ENCODE data around the gene D2HGDH. TPM values are rescaled to one million over a fixed set of nuclear protein-coding genes. Genes with fewer than 3 reads are reported as not detected.
A peak's percentile ranks its signal among the peaks of the same experiment; 100 is the strongest.

D2HGDH gene
- total and polyA plus RNA-seq, 2 of the 13 experiments (the other 11 are each of a cell fraction or from before 2014, with no cell fraction given): 19.2 to 20.3 TPM

DNA sequence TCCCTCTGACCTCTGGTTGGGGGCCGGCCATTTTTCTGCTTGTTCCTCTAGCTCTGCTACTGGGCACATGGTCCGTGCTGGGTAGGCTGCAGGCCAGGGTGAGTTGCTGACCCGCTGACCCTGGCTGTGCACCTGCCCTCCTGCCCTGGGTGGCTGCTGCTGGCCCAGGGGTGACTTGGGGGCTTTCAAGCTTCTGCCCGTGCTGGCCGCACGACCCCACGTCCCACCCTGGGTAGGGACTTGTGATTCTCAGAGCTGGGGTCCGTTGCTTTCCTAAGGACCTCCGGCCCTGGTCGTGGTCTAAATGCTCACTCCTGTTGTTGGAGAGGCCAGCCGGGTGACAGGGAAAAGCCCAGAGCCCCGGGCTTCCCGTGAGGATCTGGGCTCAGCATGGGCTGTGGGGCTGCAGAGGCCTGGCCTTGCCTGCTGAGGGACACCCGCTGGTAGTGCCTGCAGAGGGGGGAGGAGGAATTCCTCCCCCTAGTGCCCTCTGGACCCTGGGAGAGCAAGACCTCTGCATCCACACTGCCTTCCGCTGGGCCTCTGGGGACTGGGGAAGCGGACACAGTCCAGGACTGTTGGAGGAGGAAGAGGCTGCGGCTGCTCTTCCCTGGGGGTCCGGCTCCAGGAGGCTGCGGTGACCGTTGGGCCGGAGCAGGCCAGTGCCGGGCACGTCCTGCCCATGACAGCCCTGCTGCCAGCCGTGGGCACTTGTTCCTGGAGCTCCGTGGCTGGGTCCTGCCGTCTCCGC is 35.9 kb downstream of the D2HGDH start (continued):
- TF ChIP-seq, protein P1, sequence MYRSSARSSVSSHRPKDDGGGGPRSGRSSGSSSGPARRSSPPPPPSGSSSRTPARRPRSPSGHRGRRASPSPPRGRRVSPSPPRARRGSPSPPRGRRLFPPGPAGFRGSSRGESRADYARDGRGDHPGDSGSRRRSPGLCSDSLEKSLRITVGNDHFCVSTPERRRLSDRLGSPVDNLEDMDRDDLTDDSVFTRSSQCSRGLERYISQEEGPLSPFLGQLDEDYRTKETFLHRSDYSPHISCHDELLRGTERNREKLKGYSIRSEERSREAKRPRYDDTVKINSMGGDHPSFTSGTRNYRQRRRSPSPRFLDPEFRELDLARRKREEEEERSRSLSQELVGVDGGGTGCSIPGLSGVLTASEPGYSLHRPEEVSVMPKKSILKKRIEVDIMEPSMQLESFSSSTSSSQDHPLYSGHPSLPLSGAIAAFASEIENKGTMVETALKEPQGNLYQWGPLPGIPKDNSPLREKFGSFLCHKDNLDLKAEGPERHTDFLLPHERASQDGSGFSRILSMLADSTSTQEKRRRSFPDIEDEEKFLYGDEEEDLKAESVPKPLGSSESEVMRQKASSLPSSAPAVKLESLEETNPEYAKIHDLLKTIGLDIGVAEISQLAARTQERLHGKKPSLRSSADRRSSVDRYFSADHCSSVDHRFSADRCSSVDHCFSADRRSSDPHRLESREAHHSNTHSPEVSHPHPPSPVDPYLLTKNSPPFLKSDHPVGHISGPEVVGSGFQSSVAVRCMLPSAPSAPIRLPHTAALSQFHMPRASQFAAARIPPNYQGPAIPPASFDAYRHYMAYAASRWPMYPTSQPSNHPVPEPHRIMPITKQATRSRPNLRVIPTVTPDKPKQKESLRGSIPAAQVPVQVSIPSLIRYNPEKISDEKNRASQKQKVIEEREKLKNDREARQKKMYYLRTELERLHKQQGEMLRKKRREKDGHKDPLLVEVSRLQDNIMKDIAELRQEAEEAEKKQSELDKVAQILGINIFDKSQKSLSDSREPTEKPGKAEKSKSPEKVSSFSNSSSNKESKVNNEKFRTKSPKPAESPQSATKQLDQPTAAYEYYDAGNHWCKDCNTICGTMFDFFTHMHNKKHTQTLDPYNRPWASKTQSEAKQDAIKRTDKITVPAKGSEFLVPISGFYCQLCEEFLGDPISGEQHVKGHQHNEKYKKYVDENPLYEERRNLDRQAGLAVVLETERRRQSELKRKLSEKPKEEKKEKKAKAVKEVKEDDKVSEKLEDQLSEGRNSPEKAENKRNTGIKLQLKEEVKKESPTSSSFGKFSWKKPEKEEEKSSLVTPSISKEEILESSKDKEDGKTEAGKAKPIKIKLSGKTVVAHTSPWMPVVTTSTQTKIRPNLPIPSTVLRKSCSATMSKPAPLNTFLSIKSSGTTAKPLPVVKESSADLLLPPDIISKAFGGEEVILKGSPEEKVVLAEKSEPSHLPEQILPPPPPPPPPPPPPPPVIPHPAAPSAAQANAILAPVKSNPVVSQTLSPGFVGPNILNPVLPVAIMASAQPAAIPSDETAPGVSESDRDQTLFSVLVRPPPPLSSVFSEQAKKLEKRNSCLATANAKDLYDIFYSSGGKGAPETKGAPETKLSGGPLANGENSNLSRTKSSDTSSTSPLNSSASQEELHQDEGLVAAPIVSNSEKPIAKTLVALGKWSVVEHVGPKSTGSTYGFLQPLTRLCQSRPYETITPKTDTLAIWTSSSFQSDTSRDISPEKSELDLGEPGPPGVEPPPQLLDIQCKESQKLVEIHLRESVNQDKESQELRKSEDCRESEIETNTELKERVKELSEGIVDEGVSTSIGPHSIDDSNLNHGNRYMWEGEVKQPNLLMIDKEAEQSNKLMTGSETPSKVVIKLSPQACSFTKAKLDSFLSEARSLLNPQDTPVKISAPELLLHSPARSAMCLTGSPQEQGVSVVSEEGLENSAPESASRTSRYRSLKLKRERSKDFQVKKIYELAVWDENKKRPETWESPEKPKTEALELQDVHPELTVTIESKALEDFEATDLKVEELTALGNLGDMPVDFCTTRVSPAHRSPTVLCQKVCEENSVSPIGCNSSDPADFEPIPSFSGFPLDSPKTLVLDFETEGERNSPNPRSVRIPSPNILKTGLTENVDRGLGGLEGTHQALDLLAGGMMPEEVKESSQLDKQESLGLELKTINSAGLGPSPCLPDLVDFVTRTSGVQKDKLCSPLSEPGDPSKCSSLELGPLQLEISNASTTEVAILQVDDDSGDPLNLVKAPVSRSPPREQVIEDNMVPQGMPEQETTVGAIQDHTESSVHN (CRISPR knock-in tag; IDR thresholded peaks at IDR 0.05): peak; percentile 90; the same call in 1 of the 2 replicates
- no peak for TF ChIP-seq IKZF4 (CRISPR knock-in tag; IDR thresholded peaks at IDR 0.05; ENCODE audit: borderline replicate concordance, low read depth, not compliant biosample characterization)
- TF ChIP-seq HNF4G (IDR thresholded peaks at IDR 0.05; ENCODE audit: borderline replicate concordance, low read depth, low read length): peak; percentile 99
- TF ChIP-seq HNF4G (CRISPR knock-in tag; IDR thresholded peaks at IDR 0.05; ENCODE audit: borderline replicate concordance, low read depth): peak; percentile 99
- no peak for TF ChIP-seq ZNF225 (CRISPR knock-in tag; IDR thresholded peaks at IDR 0.05)
- TF ChIP-seq, protein P2, sequence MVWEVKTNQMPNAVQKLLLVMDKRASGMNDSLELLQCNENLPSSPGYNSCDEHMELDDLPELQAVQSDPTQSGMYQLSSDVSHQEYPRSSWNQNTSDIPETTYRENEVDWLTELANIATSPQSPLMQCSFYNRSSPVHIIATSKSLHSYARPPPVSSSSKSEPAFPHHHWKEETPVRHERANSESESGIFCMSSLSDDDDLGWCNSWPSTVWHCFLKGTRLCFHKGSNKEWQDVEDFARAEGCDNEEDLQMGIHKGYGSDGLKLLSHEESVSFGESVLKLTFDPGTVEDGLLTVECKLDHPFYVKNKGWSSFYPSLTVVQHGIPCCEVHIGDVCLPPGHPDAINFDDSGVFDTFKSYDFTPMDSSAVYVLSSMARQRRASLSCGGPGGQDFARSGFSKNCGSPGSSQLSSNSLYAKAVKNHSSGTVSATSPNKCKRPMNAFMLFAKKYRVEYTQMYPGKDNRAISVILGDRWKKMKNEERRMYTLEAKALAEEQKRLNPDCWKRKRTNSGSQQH (CRISPR knock-in tag; IDR thresholded peaks at IDR 0.05; ENCODE audit: low read depth): peak; percentile 97
- TF ChIP-seq, protein P3, sequence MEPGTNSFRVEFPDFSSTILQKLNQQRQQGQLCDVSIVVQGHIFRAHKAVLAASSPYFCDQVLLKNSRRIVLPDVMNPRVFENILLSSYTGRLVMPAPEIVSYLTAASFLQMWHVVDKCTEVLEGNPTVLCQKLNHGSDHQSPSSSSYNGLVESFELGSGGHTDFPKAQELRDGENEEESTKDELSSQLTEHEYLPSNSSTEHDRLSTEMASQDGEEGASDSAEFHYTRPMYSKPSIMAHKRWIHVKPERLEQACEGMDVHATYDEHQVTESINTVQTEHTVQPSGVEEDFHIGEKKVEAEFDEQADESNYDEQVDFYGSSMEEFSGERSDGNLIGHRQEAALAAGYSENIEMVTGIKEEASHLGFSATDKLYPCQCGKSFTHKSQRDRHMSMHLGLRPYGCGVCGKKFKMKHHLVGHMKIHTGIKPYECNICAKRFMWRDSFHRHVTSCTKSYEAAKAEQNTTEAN (CRISPR knock-in tag; conservative IDR thresholded peaks at IDR 0.05): peak; percentile 87; the same call in 1 of the 2 replicates
- peak; percentile 38; the same call in 1 of the 2 replicates for TF ChIP-seq STAT5B (CRISPR knock-in tag; IDR thresholded peaks at IDR 0.05)
- no peak for TF ChIP-seq RFX1 (IDR thresholded peaks at IDR 0.05)
- TF ChIP-seq SRSF4 (IDR thresholded peaks at IDR 0.05; ENCODE audit: low read depth, low read length, poor library complexity, severe bottlenecking): peak; percentile 8
- TF ChIP-seq NR2F6 (IDR thresholded peaks at IDR 0.05): peak; percentile 85
- TF ChIP-seq NR2F6 (CRISPR knock-in tag; IDR thresholded peaks at IDR 0.05): peak; percentile 97
- peak; percentile 70; the same call in 1 of the 2 replicates for TF ChIP-seq NR2F2 (IDR thresholded peaks at IDR 0.05; ENCODE audit: borderline replicate concordance, low read depth)
- TF ChIP-seq, protein P4, sequence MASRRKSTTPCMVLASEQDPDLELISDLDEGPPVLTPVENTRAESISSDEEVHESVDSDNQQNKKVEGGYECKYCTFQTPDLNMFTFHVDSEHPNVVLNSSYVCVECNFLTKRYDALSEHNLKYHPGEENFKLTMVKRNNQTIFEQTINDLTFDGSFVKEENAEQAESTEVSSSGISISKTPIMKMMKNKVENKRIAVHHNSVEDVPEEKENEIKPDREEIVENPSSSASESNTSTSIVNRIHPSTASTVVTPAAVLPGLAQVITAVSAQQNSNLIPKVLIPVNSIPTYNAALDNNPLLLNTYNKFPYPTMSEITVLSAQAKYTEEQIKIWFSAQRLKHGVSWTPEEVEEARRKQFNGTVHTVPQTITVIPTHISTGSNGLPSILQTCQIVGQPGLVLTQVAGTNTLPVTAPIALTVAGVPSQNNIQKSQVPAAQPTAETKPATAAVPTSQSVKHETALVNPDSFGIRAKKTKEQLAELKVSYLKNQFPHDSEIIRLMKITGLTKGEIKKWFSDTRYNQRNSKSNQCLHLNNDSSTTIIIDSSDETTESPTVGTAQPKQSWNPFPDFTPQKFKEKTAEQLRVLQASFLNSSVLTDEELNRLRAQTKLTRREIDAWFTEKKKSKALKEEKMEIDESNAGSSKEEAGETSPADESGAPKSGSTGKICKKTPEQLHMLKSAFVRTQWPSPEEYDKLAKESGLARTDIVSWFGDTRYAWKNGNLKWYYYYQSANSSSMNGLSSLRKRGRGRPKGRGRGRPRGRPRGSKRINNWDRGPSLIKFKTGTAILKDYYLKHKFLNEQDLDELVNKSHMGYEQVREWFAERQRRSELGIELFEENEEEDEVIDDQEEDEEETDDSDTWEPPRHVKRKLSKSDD (CRISPR knock-in tag; IDR thresholded peaks at IDR 0.05; ENCODE audit: low read depth): peak; percentile 70; the same call in 1 of the 2 replicates
- TF ChIP-seq CEBPB (IDR thresholded peaks at IDR 0.05; ENCODE audit: borderline replicate concordance, low read depth, low read length): no peak
- TF ChIP-seq XBP1 (CRISPR knock-in tag; IDR thresholded peaks at IDR 0.05): no peak

Data from HepG2 (cell line).